ENCODE data around the gene CES2.
"Not testable (repeated sequence)": the region's sequence is repeated elsewhere in the genome, so short reads cannot be mapped to it uniquely, and the experiment has no call there.

CES2 gene

DNA sequence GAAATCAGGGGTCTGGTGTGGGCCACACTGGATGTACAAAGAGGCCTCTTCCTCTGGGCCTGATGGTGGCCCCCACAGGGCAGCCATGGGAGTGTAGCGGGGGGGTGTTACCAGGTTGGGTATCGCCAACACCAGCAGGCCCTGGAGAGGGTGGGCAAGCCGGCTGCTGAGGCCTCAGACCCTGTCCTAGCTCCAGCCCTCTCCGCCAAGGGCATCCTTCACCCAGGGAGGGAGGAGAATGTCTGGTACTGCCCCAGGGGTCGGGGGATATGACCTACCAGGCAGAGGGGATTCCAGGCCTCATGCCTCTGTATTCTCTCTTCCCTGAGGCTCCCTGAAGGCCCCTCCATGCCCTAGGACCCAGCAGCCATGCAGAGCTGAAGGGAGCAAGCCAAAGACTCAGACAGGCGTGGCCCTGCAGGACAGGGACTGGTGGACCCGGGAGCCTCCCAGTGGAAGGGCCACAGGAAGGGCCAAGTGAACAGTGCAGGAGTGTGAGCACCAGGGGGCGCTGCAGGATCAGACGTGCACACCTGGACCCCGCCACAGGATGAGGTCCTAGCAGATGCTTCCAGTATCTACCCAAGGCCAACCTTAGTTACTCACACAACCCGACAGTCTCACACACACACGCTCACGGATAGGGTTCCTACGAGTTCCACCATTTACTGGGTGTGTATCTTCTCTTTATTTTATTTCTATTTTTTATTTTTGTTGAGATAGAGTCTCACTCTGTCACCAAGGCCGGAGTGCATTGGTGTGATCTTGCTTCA is 42.2 kb downstream of the CES2 start:
- WGBS, 2 experiments: 42 to 44% methylated on average over 15 of the region's 15 CpGs
- Histone ChIP-seq H3K9me3 (ENCODE audit: control insufficient read depth, low read length) (no peaks in the 10 kb centered on the region), H3K27ac (ENCODE audit: insufficient read depth, low read depth, low read length, poor library complexity, severe bottlenecking) (no peak overlapping the region), H3K4me3 (ENCODE audit: insufficient read depth, low read depth, low read length) (no peak overlapping the region), H3K27me3 (ENCODE audit: control insufficient read depth, insufficient read depth, low read length, poor library complexity, severe bottlenecking) (no peaks in the 10 kb centered on the region), H3K36me3 (ENCODE audit: control insufficient read depth, insufficient read depth, low read length) (no peaks in the 10 kb centered on the region), H3K4me1 (ENCODE audit: control insufficient read depth, insufficient read depth, low read length) (no peaks in the 10 kb centered on the region)

- Histone ChIP-seq H3K27ac (ENCODE audit: insufficient read depth, low read depth, low read length, poor library complexity, severe bottlenecking) (no peak overlapping the region), H3K36me3 (ENCODE audit: control insufficient read depth, insufficient read depth, low read length) (no peaks in the 10 kb centered on the region), H3K27me3 (ENCODE audit: control insufficient read depth, insufficient read depth, low read length, poor library complexity, severe bottlenecking) (no peaks in the 10 kb centered on the region), H3K9me3 (ENCODE audit: control insufficient read depth, low read length) (no peaks in the 10 kb centered on the region), H3K4me1 (ENCODE audit: control insufficient read depth, insufficient read depth, low read length) (no peaks in the 10 kb centered on the region), H3K4me3 (ENCODE audit: insufficient read depth, low read depth, low read length) (no peak overlapping the region)
- WGBS, 2 experiments: 83 to 84% methylated on average over 16 of the region's 16 CpGs
Observed at GRCh38 chr16:66979011-66979717, 43.8 kb downstream of the CES2 start.

DNA sequence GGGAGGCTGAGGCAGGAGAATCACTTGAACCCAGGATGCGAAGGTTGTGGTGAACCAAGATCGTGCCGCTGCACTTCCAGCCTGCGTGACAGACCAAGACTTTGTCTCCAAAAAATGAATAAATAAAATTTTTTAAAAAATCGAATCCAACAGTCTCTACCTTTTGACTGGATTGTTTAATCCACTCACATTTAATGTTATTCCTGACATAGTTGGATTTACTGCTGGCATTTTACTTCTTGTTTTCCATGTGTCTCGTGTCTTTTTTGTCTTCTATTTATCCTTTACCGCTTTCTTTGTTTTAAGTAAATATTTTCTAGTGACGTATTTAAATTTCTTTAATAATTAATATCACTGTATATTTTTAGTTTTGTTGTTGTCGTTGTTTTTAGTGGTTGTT is 47.7 kb downstream of the CES2 start:
- no peaks in the 10 kb centered on the region for H3K4me1 ChIP-seq (ENCODE audit: control insufficient read depth, insufficient read depth, low read length)

DNA sequence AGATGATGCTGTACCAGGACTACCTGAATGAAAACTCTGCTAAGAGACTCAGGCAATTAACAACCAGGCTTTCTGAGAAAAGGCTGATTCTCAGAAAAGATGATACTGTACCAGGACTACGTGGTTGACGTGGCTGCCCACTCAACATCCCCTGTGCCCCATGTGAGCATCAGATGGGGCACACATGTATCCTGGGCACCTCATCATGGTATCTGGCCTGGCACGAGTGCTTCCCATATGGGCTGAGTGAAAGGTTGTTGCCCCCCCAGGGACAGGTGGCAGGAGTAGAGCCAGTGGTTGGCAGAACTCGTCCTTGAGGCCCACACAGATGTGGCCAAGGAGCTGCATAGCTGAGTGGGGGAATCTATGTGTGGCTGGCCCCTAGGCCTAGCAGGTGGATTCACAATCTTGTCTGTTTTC is 49.6 kb downstream of the CES2 start:
- no peaks in the 10 kb centered on the region for H3K27me3 ChIP-seq (ENCODE audit: control insufficient read depth, insufficient read depth, low read length, poor library complexity, severe bottlenecking)
- no peaks in the 10 kb centered on the region for H3K4me1 ChIP-seq (ENCODE audit: control insufficient read depth, insufficient read depth, low read length)
- H3K9me3 ChIP-seq (ENCODE audit: control insufficient read depth, low read length): no peaks in the 10 kb centered on the region
- H3K4me3 ChIP-seq (ENCODE audit: insufficient read depth, low read depth, low read length): no peak overlapping the region
- WGBS, 2 experiments: 90 to 91% methylated on average over 4 of the region's 4 CpGs
- no peak overlapping the region for H3K27ac ChIP-seq (ENCODE audit: insufficient read depth, low read depth, low read length, poor library complexity, severe bottlenecking)
- no peaks in the 10 kb centered on the region for H3K36me3 ChIP-seq (ENCODE audit: control insufficient read depth, insufficient read depth, low read length)

More for the DNA sequence above, 47.7 kb downstream of the CES2 start:
- H3K36me3 ChIP-seq (ENCODE audit: control insufficient read depth, insufficient read depth, low read length): no peaks in the 10 kb centered on the region
- H3K27me3 ChIP-seq (ENCODE audit: control insufficient read depth, insufficient read depth, low read length, poor library complexity, severe bottlenecking): no peaks in the 10 kb centered on the region
- 90 to 95% methylated on average over 5 of the region's 9 CpGs for WGBS, 2 experiments
- H3K4me3 ChIP-seq (ENCODE audit: insufficient read depth, low read depth, low read length): no peak overlapping the region
- no peaks in the 10 kb centered on the region for H3K9me3 ChIP-seq (ENCODE audit: control insufficient read depth, low read length)
- no peak overlapping the region for H3K27ac ChIP-seq (ENCODE audit: insufficient read depth, low read depth, low read length, poor library complexity, severe bottlenecking)

DNA sequence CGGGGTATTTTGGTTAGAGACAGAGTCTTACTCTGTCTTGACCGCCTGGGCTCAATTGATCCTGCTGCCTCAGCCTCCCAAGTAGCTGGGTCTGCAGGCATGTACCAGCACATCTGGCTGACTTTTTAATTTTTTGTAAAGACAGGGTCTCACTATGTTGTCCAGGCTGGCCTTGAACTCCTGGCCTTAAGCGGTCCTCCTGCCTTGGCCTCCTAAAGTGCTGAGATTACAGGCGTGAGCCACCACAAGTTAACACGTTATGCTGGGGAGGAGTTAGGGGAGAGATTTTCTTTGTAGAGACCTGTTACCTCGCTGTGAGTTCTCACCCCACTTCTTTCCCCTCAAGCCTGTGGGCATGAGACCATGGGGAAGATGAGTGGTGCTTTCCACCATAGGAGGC is 51.2 kb downstream of the CES2 start:
- H3K4me1 ChIP-seq (ENCODE audit: control insufficient read depth, insufficient read depth, low read length): no peaks in the 10 kb centered on the region
- 89 to 92% methylated on average over 6 of the region's 6 CpGs for WGBS, 2 experiments
- no peak overlapping the region for H3K4me3 ChIP-seq (ENCODE audit: insufficient read depth, low read depth, low read length)
- H3K27me3 ChIP-seq (ENCODE audit: control insufficient read depth, insufficient read depth, low read length, poor library complexity, severe bottlenecking): no peaks in the 10 kb centered on the region
- H3K9me3 ChIP-seq (ENCODE audit: control insufficient read depth, low read length): no peaks in the 10 kb centered on the region
- no peak overlapping the region for H3K27ac ChIP-seq (ENCODE audit: insufficient read depth, low read depth, low read length, poor library complexity, severe bottlenecking)
- H3K36me3 ChIP-seq (ENCODE audit: control insufficient read depth, insufficient read depth, low read length): no peaks in the 10 kb centered on the region

- no peaks in the 10 kb centered on the region for H3K4me1 ChIP-seq (ENCODE audit: control insufficient read depth, insufficient read depth, low read length)
- 91 to 92% methylated on average over 11 of the region's 11 CpGs for WGBS, 2 experiments
- no peaks in the 10 kb centered on the region for H3K27me3 ChIP-seq (ENCODE audit: control insufficient read depth, insufficient read depth, low read length, poor library complexity, severe bottlenecking)
- H3K27ac ChIP-seq (ENCODE audit: insufficient read depth, low read depth, low read length, poor library complexity, severe bottlenecking): no peak within 1 kb of the TSS
- H3K36me3 ChIP-seq (ENCODE audit: control insufficient read depth, insufficient read depth, low read length): no peaks in the 10 kb centered on the region
- no peak within 1 kb of the TSS for H3K4me3 ChIP-seq (ENCODE audit: insufficient read depth, low read depth, low read length)
- no peaks in the 10 kb centered on the region for H3K9me3 ChIP-seq (ENCODE audit: control insufficient read depth, low read length)
Observed at GRCh38 chr16:66988197-66988788, 53.0 kb downstream of the CES2 start, which contains the start of gene CES4A. Gene CES4A, plus strand, starts transcription at chr16:66988589. Its CDS starts 184 bp downstream, at chr16:66988773.

GRCh38 chr16:66991545-66992077 is 56.3 kb downstream of the CES2 start:
- WGBS, 2 experiments: 81 to 90% methylated on average over 2 of the region's 2 CpGs
- Histone ChIP-seq H3K4me3 (ENCODE audit: insufficient read depth, low read depth, low read length) (no peak overlapping the region), H3K27me3 (ENCODE audit: control insufficient read depth, insufficient read depth, low read length, poor library complexity, severe bottlenecking) (peaks cover under 1% of the 10 kb centered on the region), H3K27ac (ENCODE audit: insufficient read depth, low read depth, low read length, poor library complexity, severe bottlenecking) (no peak overlapping the region), H3K36me3 (ENCODE audit: control insufficient read depth, insufficient read depth, low read length) (no peaks in the 10 kb centered on the region), H3K9me3 (ENCODE audit: control insufficient read depth, low read length) (no peaks in the 10 kb centered on the region), H3K4me1 (ENCODE audit: control insufficient read depth, insufficient read depth, low read length) (no peaks in the 10 kb centered on the region)

GRCh38 chr16:66993558-66993957 is 58.2 kb downstream of the CES2 start:
- H3K9me3 ChIP-seq (ENCODE audit: control insufficient read depth, low read length): not testable (repeated sequence)
- WGBS, 2 experiments: 89 to 91% methylated on average over 12 of the region's 12 CpGs
- H3K27me3 ChIP-seq (ENCODE audit: control insufficient read depth, insufficient read depth, low read length, poor library complexity, severe bottlenecking): peaks cover 20% of the 10 kb centered on the region

More at GRCh38 chr16:66993558-66993957, 58.2 kb downstream of the CES2 start:
- not testable (repeated sequence) for H3K4me3 ChIP-seq (ENCODE audit: insufficient read depth, low read depth, low read length); H3K27ac ChIP-seq (ENCODE audit: insufficient read depth, low read depth, low read length, poor library complexity, severe bottlenecking); H3K4me1 ChIP-seq (ENCODE audit: control insufficient read depth, insufficient read depth, low read length); H3K36me3 ChIP-seq (ENCODE audit: control insufficient read depth, insufficient read depth, low read length)
